ENCODE measurements around the gene OLIG1.

GRCh38 chr21:33020558-33021100, 49.3 kb upstream of the OLIG1 start:
- TF ChIP-seq CTCF (IDR thresholded peaks at IDR 0.05) (no peak), ZFX (IDR thresholded peaks at IDR 0.05; ENCODE audit: borderline replicate concordance) (no peak)

Data from 22Rv1 (cell line).